Activated T-cell treated with anti-CD3 and anti-CD28 coated beads, Interleukin-2, amount 50 U/mL, for 48 hours (primary cell): Measurements from ENCODE around the gene CHTF18.
A peak's percentile ranks its signal among the peaks of the same experiment; 100 is the strongest.

Experiments used
- DNase-seq, 2 experiments: peaks; one replicate each; pipeline ENCODE4 v3.0.0-alpha.2; 2020

Gene CHTF18

GRCh38 chr16:776824-777223 lies 11.6 kb upstream of the CHTF18 start:
- DNase-seq = no peak

- no peak for DNase-seq
These were observed 10.6 kb upstream of the CHTF18 start for GRCh38 chr16:777826-778225.

- no peak for DNase-seq
These were observed 10.0 kb upstream of the CHTF18 start for GRCh38 chr16:778447-778846.

- no peak for DNase-seq
These were observed 9.4 kb upstream of the CHTF18 start for GRCh38 chr16:778909-779527.

GRCh38 chr16:779561-779960 lies 8.9 kb upstream of the CHTF18 start:
- no peak for DNase-seq

- no peak for DNase-seq
These were observed 8.1 kb upstream of the CHTF18 start for GRCh38 chr16:780296-780695.

- DNase-seq = no peak
These were observed 6.9 kb upstream of the CHTF18 start for GRCh38 chr16:781346-782010.

- no peak for DNase-seq
These were observed 6.2 kb upstream of the CHTF18 start for GRCh38 chr16:782258-782657.

- DNase-seq = no peak
These were observed 5.5 kb upstream of the CHTF18 start for GRCh38 chr16:782766-783403.

- no peak for DNase-seq
These were observed 4.8 kb upstream of the CHTF18 start for GRCh38 chr16:783404-784161.

- DNase-seq = no peak
These were observed 4.0 kb upstream of the CHTF18 start for GRCh38 chr16:784431-784830.

GRCh38 chr16:785563-786535 lies 2.6 kb upstream of the CHTF18 start:
- peak; percentile 85 to 88 for DNase-seq

GRCh38 chr16:787321-787966 lies 976 bp upstream of the CHTF18 start:
- no peak for DNase-seq

- DNase-seq = no peak
These were observed 432 bp upstream of the CHTF18 start, which contains the start of gene RPUSD1 for GRCh38 chr16:787978-788398. RPUSD1 (minus strand) TSS chr16:788381; CDS start chr16:787737, 644 bp downstream.

- DNase-seq = no peak
These were observed 901 bp downstream of the CHTF18 start for GRCh38 chr16:789191-789850.

- DNase-seq = no peak
These were observed 1.7 kb downstream of the CHTF18 start for GRCh38 chr16:790086-790485.

- DNase-seq = no peak
These were observed 2.7 kb downstream of the CHTF18 start for GRCh38 chr16:791131-791530.

- no peak for DNase-seq
These were observed 4.0 kb downstream of the CHTF18 start for GRCh38 chr16:792221-792995.

GRCh38 chr16:793414-793813 lies 5.0 kb downstream of the CHTF18 start:
- DNase-seq = no peak

GRCh38 chr16:794091-794822 lies 5.8 kb downstream of the CHTF18 start:
- no peak for DNase-seq
